Measurements from ENCODE around the gene SMIM35.

- no peak for TF ChIP-seq ZNF843 (tag by site-specific recombination; IDR thresholded peaks at IDR 0.05)
- no peak for TF ChIP-seq CTCF (tag by site-specific recombination; IDR thresholded peaks at IDR 0.05)
- TF ChIP-seq ZBTB49 (tag by site-specific recombination; IDR thresholded peaks at IDR 0.05; ENCODE audit: low read depth) = no peak
- TF ChIP-seq ZNF292 (tag by site-specific recombination; IDR thresholded peaks at IDR 0.05; ENCODE audit: borderline replicate concordance, low read depth) = no peak
- TF ChIP-seq ZNF707 (tag by site-specific recombination; IDR thresholded peaks at IDR 0.05) = no peak
- no peak for TF ChIP-seq SP2 (tag by site-specific recombination; IDR thresholded peaks at IDR 0.05)
- TF ChIP-seq ZNF214 (tag by site-specific recombination; IDR thresholded peaks at IDR 0.05; ENCODE audit: borderline replicate concordance) = no peak
- TF ChIP-seq ZFHX2 (tag by site-specific recombination; conservative IDR thresholded peaks at IDR 0.05) = no peak
Observed at GRCh38 chr11:118004543-118005223, 82.1 kb downstream of the SMIM35 start.
